T-cell (primary cell): ENCODE results near the gene LRP1B. TPM values are rescaled to one million over a fixed set of nuclear protein-coding genes. Genes with fewer than 3 reads are reported as not detected.

Experiments
- ATAC-seq, 4 experiments: fragments of 200-7000 bp in 3 of 4; fragments of 150-1000 bp in 1 of 4; cut with Tn5 transposase; replicated peaks in 1 of 4; 1 replicate in 3 of 4; 2 replicates in 1 of 4; pipeline ENCODE4 v1.10.0; 2021; ENCODE audit warnings: moderate library complexity in 3 of 4, mild to moderate bottlenecking in 2 of 4, moderate number of reproducible peaks in 1 of 4
- CTCF ChIA-PET, 2 donors: fragments of 300-600 bp; sonication (Branson Sonifier 250); formaldehyde crosslinking; loops; one replicate each; lab custom pipeline; 2022; ENCODE audit warnings: antibody characterized with exemption in 2 of 2; lab: Charles Lee
- POLR2A ChIA-PET, 2 donors: fragments of 300-600 bp; sonication (Branson Sonifier 250); formaldehyde crosslinking; loops; one replicate each; lab custom pipeline; 2022; ENCODE audit warnings: antibody characterized with exemption in 2 of 2; lab: Charles Lee
- DNase-seq, 35 experiments: peaks; one replicate each; pipeline versions ENCODE4 v3.0.0 to v3.0.0-alpha.2; 2013 to 2023
- H3K27ac ChIP-seq: one replicate; pipeline ENCODE4 v1.5.1; 2013; ENCODE audit warnings: low read length
- H3K27me3 ChIP-seq, 2 experiments: replicated peaks in 1 of 2; 1 replicate in 1 of 2; 2 replicates in 1 of 2; pipeline versions ENCODE4 v1.6.1 to v1.7.0; 2013; ENCODE audit warnings: low read length in 1 of 2, mixed read lengths in 1 of 2; ENCODE audit not compliant: control insufficient read depth in 2 of 2, insufficient read depth in 2 of 2; ENCODE audit errors: extremely low read depth in 1 of 2
- H3K36me3 ChIP-seq, 2 donors: 1 replicate in 1 of 2; 2 replicates in 1 of 2; pipeline versions ENCODE4 v1.6.1 to v1.7.0; 2013; ENCODE audit warnings: low read length in 1 of 2; ENCODE audit not compliant: control insufficient read depth in 2 of 2, insufficient read depth in 1 of 2; ENCODE audit errors: extremely low read depth in 1 of 2
- H3K4me1 ChIP-seq, 2 experiments: 1 replicate in 1 of 2; 2 replicates in 1 of 2; pipeline versions ENCODE4 v1.6.1 to v1.7.0; 2013; ENCODE audit warnings: low read length in 2 of 2, mixed read lengths in 1 of 2; ENCODE audit not compliant: insufficient read depth in 2 of 2, control insufficient read depth in 1 of 2; ENCODE audit errors: extremely low read depth in 1 of 2
- H3K4me3 ChIP-seq, 2 donors: 1 replicate in 1 of 2; 2 replicates in 1 of 2; pipeline versions ENCODE4 v1.5.1 to v1.7.0; 2013; ENCODE audit warnings: mild to moderate bottlenecking in 2 of 2, low read length in 1 of 2, moderate library complexity in 1 of 2; ENCODE audit not compliant: control insufficient read depth in 1 of 2; ENCODE audit errors: extremely low read depth in 1 of 2
- H3K9me3 ChIP-seq: 2 replicates; pipeline ENCODE4 v1.7.0; 2013
- H3K27ac Mint-ChIP-seq, 2 donors: one replicate each; pipeline ENCODE4 v1.8.0; 2020 to 2021; ENCODE audit warnings: mild to moderate bottlenecking in 2 of 2, mixed read lengths in 2 of 2
- H3K27me3 Mint-ChIP-seq, 2 donors: one replicate each; pipeline ENCODE4 v1.8.0; 2021 to 2022; ENCODE audit warnings: mixed read lengths in 2 of 2
- H3K36me3 Mint-ChIP-seq: one replicate; pipeline ENCODE4 v1.8.0; 2021; ENCODE audit warnings: mixed read lengths
- H3K4me1 Mint-ChIP-seq, 3 donors: one replicate each; pipeline ENCODE4 v1.8.0; 2020 to 2022; ENCODE audit warnings: mixed read lengths in 3 of 3, mild to moderate bottlenecking in 1 of 3
- H3K4me3 Mint-ChIP-seq, 3 donors: one replicate each; pipeline ENCODE4 v1.8.0; 2020 to 2022; ENCODE audit warnings: mild to moderate bottlenecking in 3 of 3, mixed read lengths in 3 of 3, moderate library complexity in 3 of 3
- H3K9me3 Mint-ChIP-seq, 3 donors: one replicate each; pipeline ENCODE4 v1.8.0; 2020 to 2022; ENCODE audit warnings: mixed read lengths in 3 of 3
- WGBS: methylation state at CpG from one replicate; pipeline ENCODE4 v1.1.5; 2013; ENCODE audit warnings: missing lambda C conversion rate; ENCODE audit not compliant: insufficient coverage; 5-methylcytosine and 5-hydroxymethylcytosine counted together
- total RNA-seq, 35 experiments: library from RNA in 6 of 35; stranded (reverse) in 6 of 35; fragments of 120-200 nt in 1 of 35; gene quantifications; one replicate each; pipeline versions ENCODE4 v1.2.1 to v1.2.4 and lab custom pipeline; 2013 to 2026

Gene LRP1B
- total RNA-seq, 5 donors from 2014 or later (not counting 1 experiment from before 2014, with no cell fraction given) = not detected

DNA sequence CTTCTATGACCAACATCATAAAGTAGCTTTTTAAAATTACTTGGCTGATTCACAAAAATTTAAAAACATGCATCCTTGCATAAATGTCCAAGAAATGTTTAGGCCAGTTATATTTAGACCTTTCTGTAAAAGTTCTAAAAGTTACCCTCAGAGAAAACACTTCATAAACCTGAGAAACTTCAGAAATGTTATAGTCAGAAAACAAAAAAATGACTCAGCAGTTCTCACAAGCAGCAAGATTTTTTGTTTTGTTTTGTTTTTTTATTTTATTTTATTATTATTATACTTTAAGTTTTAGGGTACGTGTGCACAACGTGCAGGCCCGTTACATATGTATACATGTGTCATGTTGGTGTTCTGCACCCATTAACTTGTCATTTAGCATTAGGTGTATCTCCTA, 648.1 kb downstream of the LRP1B start:
- ChIA-PET CTCF (no interaction called here), POLR2A (no interaction called here)

DNA sequence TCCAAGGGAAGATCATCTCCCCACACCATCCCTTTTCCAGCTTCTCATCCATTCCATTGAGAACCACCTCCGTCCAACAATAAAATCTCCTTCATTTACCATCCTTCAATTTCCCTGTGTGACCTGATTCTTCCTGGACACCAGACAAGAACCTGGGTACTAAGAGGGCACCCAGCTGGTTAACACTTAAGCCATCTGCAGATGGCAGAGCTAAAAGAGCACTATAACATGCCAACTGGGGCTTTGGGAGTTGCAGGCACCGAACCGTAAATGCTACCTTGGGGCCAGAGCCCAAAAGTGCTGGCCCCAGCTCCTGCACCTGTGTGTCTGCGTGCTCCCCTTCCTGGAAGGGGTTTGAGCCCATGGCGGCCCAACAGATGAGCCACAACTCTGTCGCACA, 655.0 kb downstream of the LRP1B start:
- ChIA-PET POLR2A (no interaction called here), CTCF (no interaction called here)
- H3K36me3 Mint-ChIP-seq = no peaks in the 10 kb centered on the region
- no peaks in the 10 kb centered on the region for H3K4me1 ChIP-seq
- H3K4me3 Mint-ChIP-seq = no peak overlapping the region
- H3K9me3 Mint-ChIP-seq = peaks cover 4 to 10% (median 4%) of the 10 kb centered on the region in 3 donors
- no peak for ATAC-seq
- H3K36me3 ChIP-seq = no peaks in the 10 kb centered on the region
- DNase-seq = no peak
- H3K4me1 Mint-ChIP-seq = no peaks in the 10 kb centered on the region
- 62% methylated on average over 3 of the region's 6 CpGs for WGBS
- no peak overlapping the region for H3K4me3 ChIP-seq
- H3K27ac ChIP-seq = no peak overlapping the region
- no peaks in the 10 kb centered on the region for H3K27me3 ChIP-seq
- H3K27ac Mint-ChIP-seq = no peak overlapping the region
- no peaks in the 10 kb centered on the region for H3K9me3 ChIP-seq
- no peaks in the 10 kb centered on the region for H3K27me3 Mint-ChIP-seq

More for the DNA sequence above, 648.1 kb downstream of the LRP1B start:
- no peaks in the 10 kb centered on the region for H3K27me3 ChIP-seq
- DNase-seq = no peak
- no peak overlapping the region for H3K4me3 ChIP-seq
- no CpG with 5 or more reads among the region's 3 CpGs for WGBS
- no peak overlapping the region for H3K27ac Mint-ChIP-seq
- no peaks in the 10 kb centered on the region for H3K36me3 ChIP-seq
- no peaks in the 10 kb centered on the region for H3K4me1 Mint-ChIP-seq
- no peak overlapping the region for H3K4me3 Mint-ChIP-seq
- no peak for ATAC-seq
- no peaks in the 10 kb centered on the region for H3K27me3 Mint-ChIP-seq
- no peaks in the 10 kb centered on the region for H3K36me3 Mint-ChIP-seq
- no peak overlapping the region for H3K27ac ChIP-seq
- H3K9me3 ChIP-seq = no peaks in the 10 kb centered on the region
- no peaks in the 10 kb centered on the region for H3K4me1 ChIP-seq
- peaks cover 0 to 16% (median 5%) of the 10 kb centered on the region in 3 donors for H3K9me3 Mint-ChIP-seq

DNA sequence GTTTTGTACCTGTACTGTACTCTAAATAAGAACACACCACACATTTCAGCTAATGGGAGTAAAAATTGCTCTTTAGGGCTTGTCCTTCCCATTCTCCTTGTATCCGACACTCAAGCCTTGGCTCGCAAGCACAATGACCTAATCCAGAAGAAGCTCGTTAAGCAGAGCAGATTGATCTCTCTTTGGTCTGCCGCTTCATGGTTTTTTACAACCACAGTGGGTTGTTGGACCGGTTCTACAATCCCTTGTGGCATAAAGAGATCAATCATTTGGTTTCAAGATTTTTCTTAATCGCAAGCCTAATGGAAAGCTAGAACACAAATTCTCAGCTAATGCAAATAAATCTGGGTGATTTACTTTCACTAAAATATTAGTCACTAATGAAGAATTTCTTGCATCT, 662.1 kb downstream of the LRP1B start:
- DNase-seq (no peak), ATAC-seq (no peak)
- H3K4me1 Mint-ChIP-seq = no peaks in the 10 kb centered on the region
- CTCF ChIA-PET = no interaction called here
- H3K27ac Mint-ChIP-seq = no peak overlapping the region
- WGBS = 70% methylated on average over 3 of the region's 6 CpGs
- H3K36me3 Mint-ChIP-seq = no peaks in the 10 kb centered on the region
- no peaks in the 10 kb centered on the region for H3K9me3 ChIP-seq
- no peaks in the 10 kb centered on the region for H3K27me3 ChIP-seq
- H3K27ac ChIP-seq = no peak overlapping the region
- H3K27me3 Mint-ChIP-seq = no peaks in the 10 kb centered on the region
- H3K4me3 Mint-ChIP-seq = no peak overlapping the region
- no peaks in the 10 kb centered on the region for H3K4me1 ChIP-seq
- peaks cover 4 to 10% (median 4%) of the 10 kb centered on the region in 3 donors for H3K9me3 Mint-ChIP-seq
- POLR2A ChIA-PET = interaction anchor here in 1 of 2 donors (1.2 kb wide), 1 partner anchor 80 kb away, joined by 3 read pairs; no protein-coding TSS in a partner anchor
- H3K4me3 ChIP-seq = no peak overlapping the region
- H3K36me3 ChIP-seq = no peaks in the 10 kb centered on the region

DNA sequence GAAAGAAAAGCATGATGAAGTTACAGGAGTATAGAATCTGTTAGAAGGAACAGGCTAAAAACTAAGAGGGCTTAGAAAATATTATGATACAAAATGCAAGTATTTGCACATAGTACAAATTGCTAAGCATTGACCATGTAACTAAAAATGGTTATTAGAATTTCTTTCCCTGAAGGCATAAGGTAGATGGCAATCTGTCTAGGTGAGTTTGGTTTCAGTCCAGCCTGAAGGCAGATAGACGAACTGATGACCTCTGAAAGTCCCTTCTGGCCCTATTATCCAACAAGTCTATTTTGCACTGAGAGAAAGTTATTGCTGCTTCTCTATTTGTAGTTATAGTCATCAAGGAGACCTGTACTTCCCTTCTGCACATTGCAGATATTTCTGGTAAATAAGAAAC, 663.5 kb downstream of the LRP1B start:
- Histone ChIP-seq H3K9me3 (no peaks in the 10 kb centered on the region), H3K27ac (no peak overlapping the region), H3K4me3 (no peak overlapping the region), H3K4me1 (no peaks in the 10 kb centered on the region), H3K27me3 (no peaks in the 10 kb centered on the region), H3K36me3 (no peaks in the 10 kb centered on the region)
- Mint-ChIP-seq H3K4me1 (no peaks in the 10 kb centered on the region), H3K36me3 (no peaks in the 10 kb centered on the region), H3K27me3 (no peaks in the 10 kb centered on the region), H3K4me3 (no peak overlapping the region), H3K27ac (no peak overlapping the region), H3K9me3 (peaks cover 4 to 10% (median 6%) of the 10 kb centered on the region in 3 donors)
- WGBS = no CpG with 5 or more reads among the region's 1 CpG
- no peak for ATAC-seq
- ChIA-PET POLR2A (no interaction called here), CTCF (no interaction called here)
- no peak for DNase-seq

- ATAC-seq (no peak), DNase-seq (no peak)
- no peaks in the 10 kb centered on the region for H3K4me1 Mint-ChIP-seq
- CTCF ChIA-PET = no interaction called here
- no peak overlapping the region for H3K4me3 Mint-ChIP-seq
- Histone ChIP-seq H3K36me3 (no peaks in the 10 kb centered on the region), H3K27ac (no peak overlapping the region), H3K4me1 (no peaks in the 10 kb centered on the region), H3K27me3 (no peaks in the 10 kb centered on the region), H3K4me3 (no peak overlapping the region), H3K9me3 (no peaks in the 10 kb centered on the region)
- H3K27me3 Mint-ChIP-seq = no peaks in the 10 kb centered on the region
- no peak overlapping the region for H3K27ac Mint-ChIP-seq
- H3K9me3 Mint-ChIP-seq = peaks cover 6 to 11% (median 11%) of the 10 kb centered on the region in 3 donors
- no peaks in the 10 kb centered on the region for H3K36me3 Mint-ChIP-seq
- POLR2A ChIA-PET = interaction anchor here in 1 of 2 donors (0.6 kb wide), 1 partner anchor 49 kb away, joined by 3 read pairs; no protein-coding TSS in a partner anchor
Measured at GRCh38 chr2:141464995-141465394, 665.8 kb downstream of the LRP1B start.

DNA sequence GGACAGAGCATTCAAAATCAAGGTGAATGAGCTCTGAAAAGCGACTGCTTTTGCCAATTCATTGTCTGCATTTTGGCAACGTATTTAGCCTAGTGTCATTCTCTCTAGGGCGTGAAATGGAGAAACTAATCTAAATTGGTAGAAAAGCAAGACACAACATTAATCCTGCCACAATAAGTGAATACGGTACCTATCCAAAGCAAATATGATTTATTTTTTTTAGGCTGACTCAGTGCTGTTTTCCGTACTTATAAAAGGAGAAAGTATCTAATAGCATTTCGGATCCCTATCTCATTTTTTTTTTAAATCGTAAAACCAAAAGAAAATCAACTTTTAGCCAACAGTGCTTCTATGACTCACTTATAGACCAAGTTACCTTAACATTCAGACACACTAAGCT, 672.5 kb downstream of the LRP1B start:
- POLR2A ChIA-PET = no interaction called here
- no peaks in the 10 kb centered on the region for H3K4me1 ChIP-seq

GRCh38 chr2:141455877-141456276, 674.9 kb downstream of the LRP1B start:
- H3K9me3 ChIP-seq = no peaks in the 10 kb centered on the region
- ATAC-seq (no peak), DNase-seq (no peak)
- ChIA-PET POLR2A (no interaction called here), CTCF (interaction anchor here in 1 of 2 donors (0.6 kb wide), 1 partner anchor 96 kb away, joined by 4 read pairs; no protein-coding TSS in a partner anchor)
- H3K27ac ChIP-seq = no peak overlapping the region
- Mint-ChIP-seq H3K36me3 (no peaks in the 10 kb centered on the region), H3K27ac (no peak overlapping the region), H3K4me3 (no peak overlapping the region), H3K27me3 (no peaks in the 10 kb centered on the region), H3K9me3 (peaks cover 10 to 28% (median 16%) of the 10 kb centered on the region in 3 donors), H3K4me1 (no peaks in the 10 kb centered on the region)
- no peak overlapping the region for H3K4me3 ChIP-seq
- no CpG with 5 or more reads among the region's 2 CpGs for whole genome bisulfite sequencing
- no peaks in the 10 kb centered on the region for H3K36me3 ChIP-seq
- no peaks in the 10 kb centered on the region for H3K27me3 ChIP-seq
- no peaks in the 10 kb centered on the region for H3K4me1 ChIP-seq

More for the DNA sequence above, 672.5 kb downstream of the LRP1B start:
- Histone ChIP-seq H3K27ac (no peak overlapping the region), H3K36me3 (no peaks in the 10 kb centered on the region), H3K4me3 (no peak overlapping the region), H3K9me3 (no peaks in the 10 kb centered on the region), H3K27me3 (no peaks in the 10 kb centered on the region)
- Mint-ChIP-seq H3K27ac (no peak overlapping the region), H3K4me3 (no peak overlapping the region), H3K27me3 (no peaks in the 10 kb centered on the region), H3K9me3 (peaks cover 9 to 27% (median 18%) of the 10 kb centered on the region in 3 donors), H3K4me1 (no peaks in the 10 kb centered on the region), H3K36me3 (no peaks in the 10 kb centered on the region)
- 83% methylated on average over 1 of the region's 7 CpGs for WGBS
- DNase-seq (no peak), ATAC-seq (no peak)
- CTCF ChIA-PET = no interaction called here
